ENCODE results near the gene CCDC40.

GRCh38 chr17:80113033-80113484, 76.6 kb downstream of the CCDC40 start:
- no peak for TF ChIP-seq EGR1 (IDR thresholded peaks at IDR 0.05)
- TF ChIP-seq FOXM1 (IDR thresholded peaks at IDR 0.05; ENCODE audit: borderline replicate concordance, low read depth), result no peak
- no peak for TF ChIP-seq TAF1 (IDR thresholded peaks at IDR 0.05; ENCODE audit: low read depth)
- TF ChIP-seq MAX (IDR thresholded peaks at IDR 0.05), result no peak
- no peak for TF ChIP-seq EP300 (IDR thresholded peaks at IDR 0.05; ENCODE audit: borderline replicate concordance)
- no peak for TF ChIP-seq TEAD4 (IDR thresholded peaks at IDR 0.05)
- TF ChIP-seq CREB1 (IDR thresholded peaks at IDR 0.05; ENCODE audit: low read depth), result no peak
- TF ChIP-seq RAD21 (IDR thresholded peaks at IDR 0.05; ENCODE audit: low read depth), result no peak
- TF ChIP-seq CEBPB (IDR thresholded peaks at IDR 0.05), result no peak
- no peak for TF ChIP-seq NFIC (IDR thresholded peaks at IDR 0.05)
- no peak for TF ChIP-seq YY1 (IDR thresholded peaks at IDR 0.05; ENCODE audit: low read depth)

Measured in Ishikawa (cell line).